ENCODE results near the gene SEC22A.

GRCh38 chr3:123282461-123282860, 80.7 kb downstream of the SEC22A start:
- TF ChIP-seq POLR2A (IDR thresholded peaks at IDR 0.05; ENCODE audit: low read length) (no peak), GATA1 (IDR thresholded peaks at IDR 0.05; ENCODE audit: low read depth, low read length) (no peak)

Data from erythroblast (primary cell).